ENCODE data around the gene SPRN.
"Not testable (repeated sequence)": the region's sequence is repeated elsewhere in the genome, so short reads cannot be mapped to it uniquely, and the experiment has no call there.

The SPRN gene

GRCh38 chr10:133381036-133381435, 43.4 kb downstream of the SPRN start:
- no peaks in the 10 kb centered on the region for H3K36me3 ChIP-seq (ENCODE audit: control insufficient read depth, insufficient read depth, low read length)
- no CpG with 5 or more reads among the region's 8 CpGs for WGBS (ENCODE audit: insufficient coverage, insufficient read length)
- H3K9me3 ChIP-seq (ENCODE audit: control insufficient read depth, insufficient read depth, low read length): no peaks in the 10 kb centered on the region
- DNase-seq (ENCODE audit: low read depth, low spot score): no peak
- H3K27me3 ChIP-seq (ENCODE audit: control insufficient read depth, insufficient read depth, low read length): peaks cover 5% of the 10 kb centered on the region
- no peaks in the 10 kb centered on the region for H3K4me1 ChIP-seq (ENCODE audit: control insufficient read depth, insufficient read depth, low read length)
- no peak overlapping the region for H3K4me3 ChIP-seq (ENCODE audit: low read length)
- H3K27ac ChIP-seq (ENCODE audit: low read length): no peak overlapping the region

- H3K4me1 ChIP-seq (ENCODE audit: control insufficient read depth, insufficient read depth, low read length): no peaks in the 10 kb centered on the region
- H3K9me3 ChIP-seq (ENCODE audit: control insufficient read depth, insufficient read depth, low read length): no peaks in the 10 kb centered on the region
- H3K36me3 ChIP-seq (ENCODE audit: control insufficient read depth, insufficient read depth, low read length): no peaks in the 10 kb centered on the region
- H3K27me3 ChIP-seq (ENCODE audit: control insufficient read depth, insufficient read depth, low read length): peaks cover 5% of the 10 kb centered on the region
- no CpG with 5 or more reads among the region's 36 CpGs for WGBS (ENCODE audit: insufficient coverage, insufficient read length)
- H3K4me3 ChIP-seq (ENCODE audit: low read length): peak overlapping the region; percentile 52; the same call in 1 of the 2 replicates
- DNase-seq (ENCODE audit: low read depth, low spot score): no peak
- H3K27ac ChIP-seq (ENCODE audit: low read length): no peak overlapping the region
These were observed 44.4 kb downstream of the SPRN start for GRCh38 chr10:133379801-133380666.

DNA sequence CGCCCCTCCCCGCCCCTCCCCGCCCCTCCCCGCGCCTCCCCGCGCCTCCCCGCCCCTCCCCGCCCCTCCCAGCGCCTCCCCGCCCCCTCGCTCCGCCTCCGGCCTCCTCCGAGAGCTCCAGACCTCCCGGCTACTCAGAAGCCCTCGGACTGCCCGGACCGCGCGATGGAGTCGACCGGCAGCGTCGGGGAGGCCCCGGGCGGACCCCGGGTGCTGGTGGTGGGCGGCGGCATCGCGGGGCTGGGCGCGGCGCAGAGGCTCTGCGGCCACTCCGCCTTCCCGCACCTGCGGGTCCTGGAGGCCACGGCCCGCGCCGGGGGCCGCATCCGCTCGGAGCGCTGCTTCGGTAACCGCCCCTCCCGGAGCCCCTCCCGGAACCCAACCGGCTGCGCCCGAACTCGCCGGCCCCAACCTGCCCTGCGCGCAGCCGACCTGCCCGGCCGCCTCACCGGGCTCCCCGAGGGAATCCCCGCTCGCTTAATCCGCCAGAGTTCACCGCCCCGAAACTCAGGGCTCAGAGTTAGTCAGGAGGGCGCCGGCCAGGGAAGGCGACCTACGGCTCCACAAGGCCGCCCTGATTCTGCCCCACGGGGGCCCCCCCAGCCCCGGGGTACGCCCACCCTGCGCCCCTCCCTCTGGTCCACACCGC, 45.1 kb downstream of the SPRN start, which contains the start of gene PAOX:
TSS of gene PAOX (plus strand) at position 111 of the 649 bp plus-strand sequence. CDS start at position 166, 55 bp downstream.
- WGBS (ENCODE audit: insufficient coverage, insufficient read length): no CpG with 5 or more reads among the region's 78 CpGs
- Histone ChIP-seq H3K4me1 (ENCODE audit: control insufficient read depth, insufficient read depth, low read length) (no peaks in the 10 kb centered on the region), H3K4me3 (ENCODE audit: low read length) (peak within 1 kb of the TSS; percentile 52), H3K27me3 (ENCODE audit: control insufficient read depth, insufficient read depth, low read length) (peaks cover 5% of the 10 kb centered on the region), H3K36me3 (ENCODE audit: control insufficient read depth, insufficient read depth, low read length) (no peaks in the 10 kb centered on the region), H3K9me3 (ENCODE audit: control insufficient read depth, insufficient read depth, low read length) (no peaks in the 10 kb centered on the region), H3K27ac (ENCODE audit: low read length) (no peak within 1 kb of the TSS)
- no peak for DNase-seq (ENCODE audit: low read depth, low spot score)

DNA sequence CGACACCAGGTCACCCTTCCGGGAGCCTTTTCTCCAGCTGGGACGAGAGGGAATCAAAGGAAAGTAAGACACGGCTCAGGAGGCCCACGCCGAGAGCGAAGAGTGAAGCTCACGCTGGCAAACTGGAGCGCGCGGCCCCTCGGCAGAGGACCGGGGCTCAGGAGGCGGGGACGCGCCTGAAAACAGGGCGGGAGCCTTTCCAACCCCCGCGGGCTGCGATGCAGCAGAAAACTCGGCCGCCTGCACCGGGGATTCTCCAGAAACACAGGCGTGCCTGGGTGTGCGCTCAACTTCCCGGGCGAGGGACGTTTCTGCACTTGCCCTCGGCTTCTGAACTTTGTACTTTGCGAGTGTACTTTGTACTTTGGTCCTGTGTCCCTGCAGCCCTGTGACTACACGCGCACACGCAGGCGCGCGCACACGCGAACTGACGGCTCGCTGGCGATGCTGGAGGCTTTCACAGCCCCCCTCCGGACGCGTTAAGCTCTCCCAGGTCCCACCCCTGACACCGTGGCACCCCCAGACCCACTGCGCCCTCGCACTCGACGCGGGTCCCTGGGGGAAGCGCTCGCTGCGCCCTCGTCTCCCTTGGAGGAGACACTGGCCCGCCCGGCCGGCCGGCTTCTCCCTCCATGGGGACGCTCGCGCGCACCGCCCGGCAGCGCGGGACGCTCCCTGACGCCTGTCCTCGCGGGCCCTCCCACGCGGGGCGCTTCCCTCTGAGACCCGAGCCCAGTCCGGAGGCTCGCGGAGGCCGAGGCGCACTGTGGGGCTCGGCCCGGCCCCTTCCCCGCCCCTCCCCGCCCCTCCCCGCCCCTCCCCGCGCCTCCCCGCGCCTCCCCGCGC, 46.0 kb downstream of the SPRN start:
- Histone ChIP-seq H3K4me1 (ENCODE audit: control insufficient read depth, insufficient read depth, low read length) (no peaks in the 10 kb centered on the region), H3K9me3 (ENCODE audit: control insufficient read depth, insufficient read depth, low read length) (no peaks in the 10 kb centered on the region), H3K27me3 (ENCODE audit: control insufficient read depth, insufficient read depth, low read length) (peaks cover 5% of the 10 kb centered on the region), H3K4me3 (ENCODE audit: low read length) (peak overlapping the region; percentile 46; the same call in 1 of the 2 replicates), H3K36me3 (ENCODE audit: control insufficient read depth, insufficient read depth, low read length) (no peaks in the 10 kb centered on the region), H3K27ac (ENCODE audit: low read length) (no peak overlapping the region)
- no CpG with 5 or more reads among the region's 90 CpGs for WGBS (ENCODE audit: insufficient coverage, insufficient read length)
- DNase-seq (ENCODE audit: low read depth, low spot score): no peak

- DNase-seq (ENCODE audit: low read depth, low spot score): no peak
- no peaks in the 10 kb centered on the region for H3K9me3 ChIP-seq (ENCODE audit: control insufficient read depth, insufficient read depth, low read length)
- H3K36me3 ChIP-seq (ENCODE audit: control insufficient read depth, insufficient read depth, low read length): no peaks in the 10 kb centered on the region
- WGBS (ENCODE audit: insufficient coverage, insufficient read length): no CpG with 5 or more reads among the region's 20 CpGs
- H3K4me1 ChIP-seq (ENCODE audit: control insufficient read depth, insufficient read depth, low read length): no peaks in the 10 kb centered on the region
- H3K4me3 ChIP-seq (ENCODE audit: low read length): peak overlapping the region; percentile 46; the same call in 1 of the 2 replicates
- H3K27ac ChIP-seq (ENCODE audit: low read length): no peak overlapping the region
- peaks cover 5% of the 10 kb centered on the region for H3K27me3 ChIP-seq (ENCODE audit: control insufficient read depth, insufficient read depth, low read length)
These were observed 46.6 kb downstream of the SPRN start for GRCh38 chr10:133377818-133378250.

DNA sequence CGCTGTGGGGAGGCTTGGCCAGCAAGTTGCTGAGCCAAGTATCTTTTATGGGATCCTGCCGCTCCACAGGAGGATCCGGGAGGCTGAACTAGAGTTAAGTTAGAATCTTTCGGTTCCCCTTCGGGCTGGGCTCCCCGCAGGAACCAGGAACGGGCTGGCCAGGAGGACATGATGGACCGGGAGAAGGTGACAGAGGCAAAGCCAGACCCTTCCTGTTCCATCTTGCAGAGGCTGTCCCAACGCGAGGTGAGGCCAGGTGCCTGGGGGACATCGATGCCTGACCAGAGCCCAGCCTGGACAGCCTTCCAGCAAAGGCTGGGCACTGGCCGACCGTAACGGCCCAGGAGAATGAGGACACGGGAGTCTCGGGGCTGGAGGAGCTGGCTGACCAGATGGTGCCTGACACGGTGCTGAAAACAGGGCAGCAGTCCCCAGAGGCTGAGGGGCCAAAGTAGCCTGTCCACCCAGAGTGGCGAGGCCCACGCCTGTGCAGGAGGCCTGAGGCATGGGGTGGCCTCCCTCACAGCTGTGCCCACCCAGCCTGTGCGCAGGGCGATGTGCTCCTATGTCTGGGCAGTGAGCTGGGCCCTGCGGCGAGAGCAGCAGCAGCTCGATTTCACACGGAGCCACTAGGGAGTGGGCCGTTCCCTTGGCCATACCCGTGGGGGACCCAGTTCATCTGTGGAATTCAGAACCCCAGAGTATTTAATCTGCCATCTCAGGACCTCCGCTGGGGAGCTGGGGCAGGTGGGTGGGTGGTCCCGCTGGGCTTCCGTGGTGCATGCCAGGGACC, 47.2 kb downstream of the SPRN start:
- Histone ChIP-seq H3K4me3 (ENCODE audit: low read length) (no peak overlapping the region), H3K4me1 (ENCODE audit: control insufficient read depth, insufficient read depth, low read length) (no peaks in the 10 kb centered on the region)
- no CpG with 5 or more reads among the region's 30 CpGs for WGBS (ENCODE audit: insufficient coverage, insufficient read length)

GRCh38 chr10:133376183-133376582, 48.2 kb downstream of the SPRN start:
- not testable (repeated sequence) for DNase-seq (ENCODE audit: low read depth, low spot score); H3K4me3 ChIP-seq (ENCODE audit: low read length); H3K9me3 ChIP-seq (ENCODE audit: control insufficient read depth, insufficient read depth, low read length); H3K36me3 ChIP-seq (ENCODE audit: control insufficient read depth, insufficient read depth, low read length); H3K27me3 ChIP-seq (ENCODE audit: control insufficient read depth, insufficient read depth, low read length); H3K27ac ChIP-seq (ENCODE audit: low read length); H3K4me1 ChIP-seq (ENCODE audit: control insufficient read depth, insufficient read depth, low read length)
- no CpG with 5 or more reads among the region's 5 CpGs for WGBS (ENCODE audit: insufficient coverage, insufficient read length)

More for the DNA sequence above, 47.2 kb downstream of the SPRN start:
- Histone ChIP-seq H3K9me3 (ENCODE audit: control insufficient read depth, insufficient read depth, low read length) (no peaks in the 10 kb centered on the region), H3K27me3 (ENCODE audit: control insufficient read depth, insufficient read depth, low read length) (peaks cover 5% of the 10 kb centered on the region), H3K36me3 (ENCODE audit: control insufficient read depth, insufficient read depth, low read length) (no peaks in the 10 kb centered on the region), H3K27ac (ENCODE audit: low read length) (no peak overlapping the region)
- DNase-seq (ENCODE audit: low read depth, low spot score): no peak

GRCh38 chr10:133375357-133376115, 48.9 kb downstream of the SPRN start:
- Histone ChIP-seq H3K4me3 (ENCODE audit: low read length) (no peak overlapping the region), H3K9me3 (ENCODE audit: control insufficient read depth, insufficient read depth, low read length) (no peaks in the 10 kb centered on the region), H3K27me3 (ENCODE audit: control insufficient read depth, insufficient read depth, low read length) (peaks cover 5% of the 10 kb centered on the region), H3K27ac (ENCODE audit: low read length) (no peak overlapping the region), H3K4me1 (ENCODE audit: control insufficient read depth, insufficient read depth, low read length) (no peaks in the 10 kb centered on the region), H3K36me3 (ENCODE audit: control insufficient read depth, insufficient read depth, low read length) (no peaks in the 10 kb centered on the region)
- no CpG with 5 or more reads among the region's 12 CpGs for whole genome bisulfite sequencing (ENCODE audit: insufficient coverage, insufficient read length)
- DNase-seq (ENCODE audit: low read depth, low spot score): no peak
